Skeletal muscle cell (primary cell): ENCODE measurements around the gene ZCCHC7.
"Not testable (repeated sequence)": the region's sequence is repeated elsewhere in the genome, so short reads cannot be mapped to it uniquely, and the experiment has no call there.

Source experiments
- DNase-seq: peaks from one replicate; pipeline ENCODE4 v3.0.0-alpha.2; 2010; ENCODE audit warnings: low read depth
- H3K4me3 ChIP-seq: 2 replicates; pipeline ENCODE4 v1.5.1; 2011; ENCODE audit warnings: low read depth, mild to moderate bottlenecking, control low read depth, low read length, moderate library complexity

The ZCCHC7 gene

DNA sequence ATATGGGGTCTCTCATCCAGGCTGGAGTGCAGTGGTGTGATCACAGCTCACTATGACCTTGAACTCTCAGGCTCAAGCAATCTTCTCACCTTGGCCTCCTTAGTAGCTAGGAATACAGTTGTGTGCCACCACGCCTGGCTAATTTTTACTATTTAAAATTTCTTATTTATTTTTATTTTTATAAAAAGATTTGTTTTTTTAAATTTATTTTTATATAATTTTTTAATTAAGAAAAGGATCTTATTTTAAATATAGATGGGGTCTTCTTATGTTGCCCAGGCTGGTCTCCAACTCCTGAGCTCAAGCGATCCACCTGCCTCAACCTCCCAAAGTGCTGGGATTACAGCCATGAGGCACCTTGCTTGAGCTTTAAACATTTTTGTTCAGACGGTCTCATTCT, 2.4 kb upstream of the ZCCHC7 start:
- DNase-seq: no peak

DNA sequence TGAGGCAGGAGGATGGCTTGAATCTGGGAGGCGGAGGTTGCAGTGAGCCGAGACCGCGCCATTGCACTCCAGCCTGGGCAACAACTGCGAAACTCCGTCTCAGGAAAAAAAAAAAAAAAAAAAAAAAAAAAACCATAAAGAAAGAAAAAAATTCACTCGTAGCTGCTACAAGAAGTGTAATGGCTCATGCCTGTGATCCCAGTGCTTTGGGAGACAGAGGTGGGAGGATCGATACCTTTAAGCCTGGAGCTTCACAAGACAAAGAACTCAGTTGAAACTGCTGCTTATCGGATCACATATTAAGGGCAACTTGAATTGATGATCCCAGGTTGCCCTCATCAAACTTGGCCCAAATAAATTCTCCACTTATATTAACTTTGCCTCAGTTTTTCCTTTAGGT, 1.0 kb upstream of the ZCCHC7 start:
- H3K4me3 ChIP-seq: no peak overlapping the region

More for the DNA sequence above, 2.4 kb upstream of the ZCCHC7 start:
- H3K4me3 ChIP-seq: no peak overlapping the region

DNA sequence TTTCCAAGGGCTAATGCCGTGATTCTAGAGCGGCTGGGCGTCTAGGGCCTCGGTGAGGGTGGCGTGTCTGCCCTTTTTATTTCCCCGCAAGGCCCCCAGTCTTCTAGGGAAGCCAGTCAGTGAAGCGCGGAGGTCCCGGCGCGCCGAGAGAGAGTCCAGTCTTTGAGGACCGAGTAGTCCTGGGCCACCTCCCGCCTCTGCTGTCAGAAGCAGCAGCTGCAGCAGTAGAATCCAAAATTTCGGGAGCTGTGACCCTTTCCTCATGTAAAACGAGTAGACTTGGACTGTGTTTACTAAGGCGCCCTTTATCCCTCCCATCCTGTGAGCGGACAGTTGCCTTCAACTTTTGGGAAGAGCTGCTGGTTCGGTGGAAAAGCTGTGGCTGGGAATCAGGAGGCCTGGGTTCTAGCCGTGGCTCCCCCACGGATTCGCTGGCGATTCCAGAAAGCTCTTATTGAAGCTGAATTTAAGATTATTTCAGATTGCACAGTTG, 515 bp downstream of the ZCCHC7 start:
- peak overlapping the region; percentile 83 for H3K4me3 ChIP-seq
- not testable (repeated sequence) for DNase-seq

More for the DNA sequence above, 1.0 kb upstream of the ZCCHC7 start:
- no peak for DNase-seq

DNA sequence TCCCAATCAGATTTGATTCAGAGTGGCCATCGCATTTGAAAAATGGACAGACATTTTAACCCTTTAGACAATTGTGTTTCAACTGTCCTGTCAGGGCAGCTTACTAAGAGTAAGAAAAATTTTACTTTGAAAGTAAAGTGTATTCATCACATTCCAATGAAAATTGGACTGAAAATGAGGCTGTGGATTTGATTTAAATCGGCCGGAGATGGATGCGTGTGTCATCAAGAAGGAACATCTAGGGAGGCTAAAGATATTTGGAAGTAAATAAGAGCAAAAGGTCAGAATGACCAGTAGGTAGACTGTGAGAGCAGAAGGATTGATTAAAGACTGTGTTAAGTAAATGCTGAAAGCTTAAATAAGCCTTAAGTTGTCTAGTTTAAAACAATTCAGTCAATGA, 1.5 kb downstream of the ZCCHC7 start:
- no peak for DNase-seq
- peak overlapping the region; percentile 83 for H3K4me3 ChIP-seq

DNA sequence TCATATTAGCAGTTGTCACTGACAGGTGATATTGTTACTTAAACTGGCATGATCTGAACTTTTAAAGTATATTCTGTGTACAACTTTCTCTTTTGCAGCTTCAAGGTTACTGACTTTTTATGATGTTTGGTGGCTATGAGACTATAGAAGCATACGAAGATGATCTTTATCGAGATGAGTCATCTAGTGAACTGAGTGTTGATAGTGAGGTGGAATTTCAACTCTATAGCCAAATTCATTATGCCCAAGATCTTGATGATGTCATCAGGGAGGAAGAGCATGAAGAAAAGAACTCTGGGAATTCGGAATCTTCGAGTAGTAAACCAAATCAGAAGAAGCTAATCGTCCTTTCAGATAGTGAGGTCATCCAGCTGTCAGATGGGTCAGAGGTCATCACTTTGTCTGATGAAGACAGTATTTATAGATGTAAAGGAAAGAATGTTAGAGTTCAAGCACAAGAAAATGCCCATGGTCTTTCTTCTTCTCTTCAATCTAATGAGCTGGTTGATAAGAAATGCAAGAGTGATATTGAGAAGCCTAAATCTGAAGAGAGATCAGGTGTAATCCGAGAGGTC, 5.9 kb downstream of the ZCCHC7 start:
- H3K4me3 ChIP-seq: no peak overlapping the region
- DNase-seq: no peak

DNA sequence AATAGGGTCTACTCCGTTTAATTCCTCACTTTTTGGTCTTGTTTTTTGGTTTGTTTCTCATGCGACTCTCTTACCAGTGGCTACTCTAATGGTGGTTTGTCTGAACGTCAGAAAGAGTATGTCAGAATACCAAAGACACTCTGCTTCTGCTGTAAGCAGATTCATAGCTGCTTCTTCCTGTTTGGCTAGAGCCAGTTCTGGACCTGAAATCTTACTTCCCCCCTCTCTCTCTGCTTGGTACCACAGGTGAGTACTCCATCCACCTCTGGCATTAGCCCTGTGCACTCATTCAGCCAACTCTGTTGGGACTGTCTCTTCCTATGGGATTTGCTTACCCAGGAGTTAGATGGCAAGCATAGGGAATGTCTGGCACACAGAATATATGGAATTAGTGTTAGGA, 6.6 kb downstream of the ZCCHC7 start:
- no peak for DNase-seq
- no peak overlapping the region for H3K4me3 ChIP-seq

DNA sequence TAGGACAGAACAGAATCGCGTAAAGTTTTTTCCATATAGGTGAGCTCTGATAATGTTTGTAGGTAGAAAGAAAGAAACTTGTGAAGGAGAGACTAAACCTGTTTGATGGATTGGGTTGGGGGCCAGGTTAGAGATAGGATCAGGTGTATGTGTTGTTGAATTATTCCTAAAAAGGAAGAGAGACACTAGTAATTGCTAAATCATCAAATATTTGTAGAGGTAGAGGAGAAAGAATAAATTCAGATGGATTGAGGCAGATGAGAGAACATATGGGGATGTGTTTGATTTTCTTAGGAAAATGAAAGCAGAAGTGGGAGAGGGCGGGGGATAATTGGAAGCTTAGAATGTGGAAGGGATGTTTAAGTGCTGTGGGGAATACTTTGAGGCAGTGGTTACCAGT, 7.7 kb downstream of the ZCCHC7 start:
- DNase-seq: no peak
- H3K4me3 ChIP-seq: no peak overlapping the region

DNA sequence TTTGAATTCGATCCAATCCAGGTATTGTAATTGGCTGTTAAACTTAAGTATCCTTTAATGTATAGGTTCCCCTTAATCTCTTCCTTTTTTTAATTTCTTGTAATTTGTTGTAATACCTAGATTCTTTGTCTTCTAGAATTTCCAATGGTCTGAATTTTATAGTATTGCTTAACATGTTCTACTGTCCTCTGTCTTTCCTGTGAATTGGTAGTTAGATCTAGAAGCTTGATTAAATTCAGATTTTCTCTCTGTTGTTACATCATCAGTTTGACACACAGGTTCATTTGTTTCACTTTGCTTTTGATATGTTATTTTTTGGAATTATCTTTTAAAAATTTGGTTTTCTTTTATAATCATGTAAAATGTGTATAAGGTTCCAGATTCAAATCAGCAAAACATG, 13.8 kb downstream of the ZCCHC7 start:
- no peak overlapping the region for H3K4me3 ChIP-seq
- no peak for DNase-seq

DNA sequence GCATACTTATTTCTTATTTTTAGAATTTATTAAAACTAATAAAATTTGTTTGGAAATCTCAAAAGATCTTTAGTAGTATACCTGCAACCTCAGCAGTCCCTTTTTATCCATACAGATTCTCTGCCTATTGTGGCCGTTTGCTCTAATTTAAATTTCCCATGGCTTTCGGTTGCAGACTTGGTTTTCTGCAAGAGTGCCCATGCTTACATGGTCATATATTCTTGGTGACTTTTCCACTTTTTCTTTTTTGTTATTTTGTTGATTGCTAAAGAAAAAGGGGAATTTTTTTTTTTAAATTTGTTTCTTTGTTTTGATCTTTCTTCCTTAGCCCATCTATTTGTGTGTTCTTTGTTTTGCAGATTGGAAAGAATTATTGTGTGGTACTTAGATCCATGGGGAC, 20.6 kb downstream of the ZCCHC7 start:
- no peak for DNase-seq
- no peak overlapping the region for H3K4me3 ChIP-seq

DNA sequence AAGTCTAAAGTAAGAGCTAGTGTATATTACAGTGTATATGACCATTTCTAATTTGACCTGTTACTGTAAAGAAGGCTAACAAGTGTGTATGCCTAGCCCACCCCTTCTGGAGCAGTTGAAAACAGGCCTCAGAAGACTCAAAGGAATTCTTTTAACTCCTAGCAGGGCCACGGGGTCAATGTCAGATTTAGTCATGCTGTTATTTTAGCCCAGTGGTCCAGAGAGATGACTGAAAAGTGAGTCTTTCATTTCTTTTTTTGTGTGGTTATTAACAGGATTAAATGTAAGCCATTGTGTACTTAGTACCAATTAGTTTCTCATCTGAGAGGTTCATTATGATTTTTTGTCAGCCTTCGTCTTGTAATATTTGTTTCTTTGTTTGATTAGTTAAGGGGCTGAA, 24.4 kb downstream of the ZCCHC7 start:
- H3K4me3 ChIP-seq: no peak overlapping the region
- no peak for DNase-seq

DNA sequence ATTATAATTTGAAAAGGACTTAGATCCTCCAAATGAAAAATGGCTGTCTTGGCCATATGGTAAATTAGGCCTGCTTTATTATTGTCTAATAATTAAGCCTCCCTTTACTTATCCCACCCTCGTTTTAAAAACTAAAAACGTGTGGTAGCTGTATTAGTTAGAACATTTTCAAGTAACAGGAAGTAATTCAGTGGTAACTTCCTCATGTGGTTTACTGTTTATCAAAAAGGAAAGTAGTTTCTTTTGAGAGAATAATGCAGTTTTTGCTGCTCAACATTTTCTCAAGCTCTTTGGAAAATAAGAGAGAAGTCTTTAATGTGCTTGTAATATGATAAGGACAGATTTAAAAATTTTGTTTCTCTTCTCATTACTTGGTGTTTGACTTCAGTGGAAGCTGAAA, 26.0 kb downstream of the ZCCHC7 start:
- no peak for DNase-seq
- H3K4me3 ChIP-seq: no peak overlapping the region

DNA sequence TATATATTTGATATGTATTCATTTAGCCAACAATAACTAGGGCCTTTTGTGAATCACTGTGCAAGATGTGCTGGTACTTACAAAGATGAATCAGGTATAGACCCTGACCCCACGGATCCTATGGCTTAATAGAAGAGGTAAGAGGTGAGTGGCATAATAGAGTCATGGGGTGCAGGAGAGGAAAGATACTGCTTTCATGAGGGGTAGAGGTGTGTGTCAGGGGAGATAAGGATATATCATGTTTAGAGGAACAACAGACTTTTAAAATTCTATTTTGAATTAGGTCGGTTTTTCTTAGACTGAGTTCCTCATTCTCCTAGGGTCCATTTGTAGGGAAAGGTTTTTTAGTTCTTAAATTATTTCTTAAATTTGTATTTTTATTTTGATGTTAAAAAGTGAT, 27.8 kb downstream of the ZCCHC7 start:
- DNase-seq: no peak
- no peak overlapping the region for H3K4me3 ChIP-seq

DNA sequence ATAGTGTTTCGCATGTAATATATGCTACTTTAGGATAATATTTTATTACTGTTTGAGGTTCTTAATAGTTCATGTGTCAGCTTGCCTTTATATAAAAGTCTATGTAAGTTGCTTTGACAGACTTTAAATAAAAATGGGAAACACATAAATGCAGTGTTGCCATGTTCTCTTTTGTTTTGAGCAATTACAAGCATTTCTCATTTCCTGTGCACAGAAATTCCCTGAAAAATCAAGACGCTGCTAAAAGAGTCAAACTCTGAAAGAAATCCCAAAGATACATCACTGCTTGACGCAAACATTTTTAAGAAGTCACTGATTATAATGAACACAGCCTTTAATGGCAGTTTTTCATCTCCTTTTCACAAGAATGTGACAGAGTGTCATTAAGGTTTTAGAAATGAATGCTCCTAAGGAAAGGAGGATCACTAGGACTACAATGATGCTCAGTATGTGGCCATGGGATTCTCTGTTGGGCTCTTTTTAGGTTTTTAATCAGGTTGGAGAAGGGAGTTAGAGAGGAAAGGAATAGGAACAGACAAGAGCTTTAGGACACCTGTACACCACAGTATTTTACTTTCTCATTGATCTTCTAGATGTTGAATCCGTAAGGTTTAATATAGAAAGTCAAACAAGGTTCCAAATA, 29.4 kb downstream of the ZCCHC7 start:
- DNase-seq: no peak
- no peak overlapping the region for H3K4me3 ChIP-seq

DNA sequence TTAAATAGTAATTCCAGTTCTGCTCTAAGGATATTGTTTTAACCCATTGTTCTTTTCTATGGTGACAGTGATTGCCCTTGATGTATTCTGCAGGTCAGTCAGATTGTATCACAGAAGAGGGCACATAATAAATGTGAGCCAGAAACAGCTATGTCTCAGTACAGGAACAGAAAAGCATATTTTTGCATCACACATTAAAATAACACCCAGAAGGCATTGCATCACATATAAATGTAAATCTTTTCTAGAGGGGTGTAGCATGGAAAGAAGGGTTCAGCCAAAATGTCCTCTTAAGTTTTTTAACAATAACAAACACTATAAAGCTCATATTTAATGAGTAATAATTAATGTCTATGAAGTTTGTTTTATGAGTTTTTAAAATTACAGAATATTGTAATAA, 30.0 kb downstream of the ZCCHC7 start:
- DNase-seq: no peak
- no peak overlapping the region for H3K4me3 ChIP-seq

DNA sequence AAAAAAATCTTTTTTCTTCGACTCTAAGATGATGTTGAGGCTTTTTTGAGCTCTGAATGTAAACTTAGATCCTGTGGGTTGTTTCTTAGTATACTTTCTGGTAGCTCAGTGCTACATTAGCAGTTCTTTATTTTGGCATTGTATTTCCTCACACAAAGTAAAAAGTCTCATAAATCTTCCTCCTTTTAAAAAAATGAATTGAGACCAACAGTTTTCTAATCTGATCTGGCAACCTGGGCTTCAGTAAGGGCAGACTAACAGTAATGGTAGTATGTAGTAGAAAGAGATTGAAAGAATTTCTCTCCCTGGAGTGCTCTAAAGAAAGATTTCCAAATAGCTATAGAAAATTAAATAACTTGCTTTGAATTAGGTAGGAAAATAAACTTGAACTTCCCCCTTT, 31.4 kb downstream of the ZCCHC7 start:
- H3K4me3 ChIP-seq: no peak overlapping the region
- no peak for DNase-seq

DNA sequence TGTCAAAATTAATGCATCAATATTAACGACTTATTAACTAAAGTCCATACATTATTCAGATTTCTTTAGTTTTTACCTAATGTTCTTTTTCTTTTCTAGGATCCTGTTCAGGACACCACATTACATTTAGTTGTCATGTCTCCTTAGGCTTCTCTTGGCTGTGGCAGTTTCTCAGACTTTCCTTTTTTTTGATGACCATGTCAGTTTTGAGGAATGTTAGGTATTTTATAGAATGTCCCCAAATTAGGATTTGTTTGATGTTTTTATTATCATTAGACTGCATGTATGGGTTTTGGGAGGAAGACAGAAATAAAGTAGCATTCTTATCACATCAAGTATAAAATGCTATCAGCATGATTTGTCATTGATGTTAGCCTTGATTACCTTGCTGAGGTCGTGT, 32.0 kb downstream of the ZCCHC7 start:
- no peak for DNase-seq

DNA sequence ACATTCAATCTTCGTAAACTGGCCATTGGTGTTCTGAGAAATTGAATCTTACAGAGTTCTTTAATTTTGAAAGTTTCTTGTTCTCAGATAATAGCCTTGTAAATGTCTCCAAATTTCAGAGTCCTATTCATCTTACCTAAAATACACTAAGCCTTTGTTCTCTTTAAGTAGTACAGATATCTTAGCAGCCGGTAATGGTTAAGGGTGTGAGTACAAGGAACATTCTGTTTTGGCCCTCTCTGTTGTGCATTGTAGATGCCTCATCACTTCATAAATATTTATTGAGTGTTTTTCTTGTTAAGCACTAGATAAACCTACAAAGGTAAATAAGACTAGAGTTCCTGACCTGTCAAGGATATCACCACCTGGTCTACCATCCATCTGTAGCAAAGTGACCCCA, 35.2 kb downstream of the ZCCHC7 start:
- DNase-seq: no peak
- no peak overlapping the region for H3K4me3 ChIP-seq

More for the DNA sequence above, 32.0 kb downstream of the ZCCHC7 start:
- no peak overlapping the region for H3K4me3 ChIP-seq

DNA sequence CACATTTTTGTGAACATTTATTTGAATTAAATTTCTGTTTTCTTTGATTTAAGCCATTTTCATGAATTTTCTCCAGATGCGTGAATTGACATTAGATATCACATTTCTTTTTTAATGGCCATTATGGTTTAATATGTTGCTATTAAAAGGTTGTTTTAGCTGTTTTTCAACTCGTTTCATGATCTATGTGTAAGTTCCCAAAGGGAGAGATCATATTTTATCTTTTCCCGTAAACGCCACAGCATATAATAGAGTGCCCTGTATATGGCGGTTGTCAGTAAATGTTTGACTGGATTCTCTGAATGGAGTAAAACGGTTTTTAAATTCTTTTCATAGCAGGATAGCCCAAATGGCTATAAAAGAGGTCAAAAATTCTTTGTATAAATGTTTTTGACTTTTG, 35.8 kb downstream of the ZCCHC7 start:
- no peak for DNase-seq
- H3K4me3 ChIP-seq: no peak overlapping the region

DNA sequence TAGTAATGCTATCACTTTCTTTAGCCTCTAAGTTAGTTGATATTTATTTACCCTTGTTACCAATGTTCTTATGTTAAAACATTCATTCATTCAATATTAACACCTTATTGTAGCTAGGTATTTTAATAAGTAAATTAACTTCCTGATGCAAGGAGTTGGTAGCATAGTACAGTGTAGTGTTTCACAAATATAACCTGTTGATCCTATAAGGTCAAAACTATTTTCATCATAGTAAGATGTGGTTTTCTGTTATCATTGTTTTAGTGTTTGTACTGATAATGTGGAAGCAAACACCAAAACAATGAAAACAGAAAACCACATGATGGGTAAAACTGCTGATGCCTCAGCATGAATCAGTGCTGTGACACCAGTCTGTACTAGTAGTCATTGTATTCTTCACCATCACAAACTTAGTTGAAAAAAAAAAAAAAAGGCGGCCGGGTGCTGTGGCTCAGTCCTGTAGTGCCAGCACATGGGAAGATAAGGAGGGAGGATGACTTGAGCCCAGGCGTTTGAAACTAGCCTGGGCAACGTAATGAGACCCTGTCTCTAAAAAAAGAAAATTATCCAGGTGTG, 36.5 kb downstream of the ZCCHC7 start:
- DNase-seq: no peak
- H3K4me3 ChIP-seq: no peak overlapping the region

DNA sequence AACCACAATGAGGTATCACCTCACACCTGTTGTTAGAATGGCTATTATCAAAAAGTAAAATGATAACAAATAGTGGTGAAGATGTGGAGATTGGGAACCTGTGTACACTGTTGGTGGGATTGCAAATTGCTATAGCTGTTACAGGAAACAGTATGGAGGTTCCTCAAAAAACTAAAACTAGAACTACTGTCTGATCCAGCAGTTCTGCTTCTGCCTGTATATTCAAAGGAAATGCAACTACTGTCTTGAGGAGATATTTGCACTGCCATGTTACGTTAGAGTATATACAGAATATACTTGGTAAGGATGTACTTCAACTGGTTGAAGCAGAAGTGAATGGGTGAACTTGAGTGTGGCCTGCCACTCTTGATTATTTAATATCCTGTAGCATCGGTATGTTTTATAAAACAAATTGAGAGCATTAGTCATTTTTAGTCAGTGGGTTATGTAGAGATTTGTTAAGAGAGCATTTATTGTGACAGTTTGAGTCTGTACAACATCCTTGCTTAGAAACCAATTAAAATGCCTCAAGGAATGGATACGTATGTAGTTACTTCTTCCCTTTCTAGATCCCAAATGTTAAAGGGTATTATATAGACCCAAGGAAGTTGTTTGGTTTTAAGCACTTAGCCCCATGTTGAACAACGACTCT, 37.5 kb downstream of the ZCCHC7 start:
- H3K4me3 ChIP-seq: no peak overlapping the region
- no peak for DNase-seq

DNA sequence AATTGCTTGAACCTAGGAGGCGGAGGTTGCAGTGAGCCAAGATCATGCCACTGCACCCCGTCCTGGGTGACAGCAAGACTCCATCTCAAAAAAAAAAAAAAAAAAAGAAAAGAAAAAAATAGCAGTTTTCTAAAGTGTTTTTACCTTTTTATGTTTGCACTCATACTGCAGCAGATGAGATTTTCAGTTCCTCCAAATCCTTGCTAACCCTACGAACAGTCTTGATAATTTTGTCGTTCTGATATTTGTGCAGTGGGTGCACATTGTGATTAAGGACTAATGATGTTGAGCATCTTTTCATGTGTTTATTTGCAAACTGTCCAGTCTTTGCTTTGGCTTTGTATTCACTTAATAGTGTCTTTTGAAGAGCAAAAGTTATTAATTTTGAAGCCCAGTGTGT, 42.9 kb downstream of the ZCCHC7 start:
- H3K4me3 ChIP-seq: no peak overlapping the region
- DNase-seq: no peak
